Osteocyte (in vitro differentiated cells): ENCODE data around the gene QSER1. TPM values are rescaled to one million over a fixed set of nuclear protein-coding genes. Genes with fewer than 3 reads are reported as not detected.
"Not testable (repeated sequence)": the region's sequence is repeated elsewhere in the genome, so short reads cannot be mapped to it uniquely, and the experiment has no call there.

Source experiments
- DNase-seq: peaks from one replicate; pipeline ENCODE4 v3.0.0; 2021; ENCODE audit warnings: mixed read lengths; ENCODE audit not compliant: unreplicated experiment; ENCODE audit errors: extremely low spot score
- H3K27ac Mint-ChIP-seq: one replicate; pipeline ENCODE4 v1.8.0; 2021; ENCODE audit warnings: mild to moderate bottlenecking, mixed read lengths; ENCODE audit not compliant: unreplicated experiment
- H3K27me3 Mint-ChIP-seq: one replicate; pipeline ENCODE4 v1.8.0; 2021; ENCODE audit warnings: mixed read lengths; ENCODE audit not compliant: unreplicated experiment
- H3K36me3 Mint-ChIP-seq: one replicate; pipeline ENCODE4 v1.8.0; 2021; ENCODE audit warnings: mixed read lengths; ENCODE audit not compliant: unreplicated experiment
- H3K4me1 Mint-ChIP-seq: one replicate; pipeline ENCODE4 v1.8.0; 2021; ENCODE audit warnings: mixed read lengths; ENCODE audit not compliant: unreplicated experiment
- H3K4me3 Mint-ChIP-seq: one replicate; pipeline ENCODE4 v1.8.0; 2021; ENCODE audit warnings: mild to moderate bottlenecking, moderate library complexity, mixed read lengths; ENCODE audit not compliant: unreplicated experiment
- H3K9me3 Mint-ChIP-seq: one replicate; pipeline ENCODE4 v1.8.0; 2021; ENCODE audit warnings: mixed read lengths; ENCODE audit not compliant: unreplicated experiment
- CTCF ChIP-seq: fragments of 200-600 bp; sonication (generic); IDR thresholded peaks from 2 replicates; pipeline ENCODE4 v1.5.0; 2021; ENCODE audit warnings: antibody characterized with exemption, mild to moderate bottlenecking, moderate library complexity
- total RNA-seq: library from RNA; stranded (reverse); gene quantifications from 2 replicates; pipeline ENCODE4 v1.2.1, GENCODE V29; 2021

QSER1 gene
- total RNA-seq, 1 donor from 2014 or later: 32.4 TPM

GRCh38 chr11:32852207-32852606 lies 40.4 kb upstream of the QSER1 start:
- no peaks in the 10 kb centered on the region for H3K4me1 Mint-ChIP-seq
- H3K27me3 Mint-ChIP-seq: peaks cover 51% of the 10 kb centered on the region
- no peak overlapping the region for H3K4me3 Mint-ChIP-seq
- H3K9me3 Mint-ChIP-seq: no peaks in the 10 kb centered on the region
- H3K27ac Mint-ChIP-seq: no peak overlapping the region
- no peak for DNase-seq
- TF ChIP-seq CTCF: no peak
- no peaks in the 10 kb centered on the region for H3K36me3 Mint-ChIP-seq

DNA sequence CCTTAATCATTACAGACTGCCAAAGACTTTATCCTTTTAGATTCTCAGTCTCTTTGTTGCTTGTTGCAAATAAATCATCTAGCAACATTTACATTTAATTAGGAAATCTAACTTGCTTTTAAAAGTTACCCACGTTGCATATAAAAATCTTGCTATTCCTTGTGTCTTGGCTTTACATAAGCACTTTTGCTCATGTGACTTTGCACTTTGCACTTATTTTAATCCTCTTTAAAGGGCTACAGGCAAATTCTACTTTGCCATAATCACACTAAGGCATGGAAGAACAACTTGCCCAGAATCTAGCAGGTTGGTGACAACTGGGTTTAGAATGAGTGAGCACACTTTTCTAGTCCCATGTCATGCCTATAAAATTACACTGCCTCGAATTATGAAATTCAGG lies 37.0 kb upstream of the QSER1 start:
- H3K4me3 Mint-ChIP-seq: no peak overlapping the region
- H3K27ac Mint-ChIP-seq: no peak overlapping the region
- DNase-seq: no peak
- peaks cover 54% of the 10 kb centered on the region for H3K27me3 Mint-ChIP-seq
- no peaks in the 10 kb centered on the region for H3K4me1 Mint-ChIP-seq
- no peak for TF ChIP-seq CTCF
- no peaks in the 10 kb centered on the region for H3K36me3 Mint-ChIP-seq
- H3K9me3 Mint-ChIP-seq: no peaks in the 10 kb centered on the region

DNA sequence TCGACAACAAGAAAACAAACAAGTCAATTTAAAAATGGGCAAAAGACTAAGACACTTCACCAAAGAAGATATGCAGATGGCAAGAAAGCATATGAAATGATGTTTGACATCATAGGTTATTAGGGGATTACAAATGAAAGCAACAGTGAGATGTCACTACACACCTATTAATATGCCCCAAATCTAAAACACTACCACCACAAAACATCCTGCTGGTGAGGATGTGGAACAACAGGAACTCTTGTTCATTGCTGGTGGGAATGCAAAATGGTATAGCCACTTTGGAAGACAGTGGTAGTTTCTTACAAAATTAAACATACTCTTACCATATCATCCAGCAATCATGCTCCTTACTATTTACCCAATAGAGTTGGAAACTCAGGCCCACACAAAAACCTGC lies 33.9 kb upstream of the QSER1 start:
- peaks cover 56% of the 10 kb centered on the region for H3K27me3 Mint-ChIP-seq
- DNase-seq: no peak
- H3K4me3 Mint-ChIP-seq: no peak overlapping the region
- no peaks in the 10 kb centered on the region for H3K9me3 Mint-ChIP-seq
- no peaks in the 10 kb centered on the region for H3K36me3 Mint-ChIP-seq
- no peak for TF ChIP-seq CTCF
- H3K27ac Mint-ChIP-seq: no peak overlapping the region
- H3K4me1 Mint-ChIP-seq: no peaks in the 10 kb centered on the region

- H3K4me1 Mint-ChIP-seq: no peaks in the 10 kb centered on the region
- no peak overlapping the region for H3K27ac Mint-ChIP-seq
- no peaks in the 10 kb centered on the region for H3K9me3 Mint-ChIP-seq
- peaks cover 44% of the 10 kb centered on the region for H3K27me3 Mint-ChIP-seq
- H3K4me3 Mint-ChIP-seq: no peak overlapping the region
- H3K36me3 Mint-ChIP-seq: no peaks in the 10 kb centered on the region
- no peak for TF ChIP-seq CTCF
- no peak for DNase-seq
Observed at GRCh38 chr11:32861850-32862577, 30.6 kb upstream of the QSER1 start.

DNA sequence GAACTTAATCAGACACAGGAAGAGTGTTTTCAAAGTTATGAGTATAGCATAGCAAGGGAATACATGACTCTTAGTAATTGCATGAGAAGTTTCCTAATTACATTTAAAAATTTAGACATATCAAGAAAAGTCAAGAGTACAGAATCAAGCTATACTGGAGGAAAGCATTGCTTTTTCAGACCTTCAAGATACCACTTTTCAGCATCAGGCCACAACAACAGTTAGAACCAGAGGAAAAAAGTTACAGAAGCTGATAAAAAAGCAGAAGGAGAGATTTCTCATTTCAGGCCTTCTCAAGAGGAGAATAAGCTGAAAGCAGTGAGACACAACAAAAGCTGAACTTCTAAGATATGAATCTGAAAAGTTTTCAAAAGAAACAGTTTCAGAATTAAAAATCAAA lies 28.1 kb upstream of the QSER1 start:
- H3K9me3 Mint-ChIP-seq: no peaks in the 10 kb centered on the region
- peaks cover 31% of the 10 kb centered on the region for H3K27me3 Mint-ChIP-seq
- no peak overlapping the region for H3K4me3 Mint-ChIP-seq
- DNase-seq: no peak
- H3K27ac Mint-ChIP-seq: no peak overlapping the region
- no peaks in the 10 kb centered on the region for H3K4me1 Mint-ChIP-seq
- TF ChIP-seq CTCF: no peak
- no peaks in the 10 kb centered on the region for H3K36me3 Mint-ChIP-seq

DNA sequence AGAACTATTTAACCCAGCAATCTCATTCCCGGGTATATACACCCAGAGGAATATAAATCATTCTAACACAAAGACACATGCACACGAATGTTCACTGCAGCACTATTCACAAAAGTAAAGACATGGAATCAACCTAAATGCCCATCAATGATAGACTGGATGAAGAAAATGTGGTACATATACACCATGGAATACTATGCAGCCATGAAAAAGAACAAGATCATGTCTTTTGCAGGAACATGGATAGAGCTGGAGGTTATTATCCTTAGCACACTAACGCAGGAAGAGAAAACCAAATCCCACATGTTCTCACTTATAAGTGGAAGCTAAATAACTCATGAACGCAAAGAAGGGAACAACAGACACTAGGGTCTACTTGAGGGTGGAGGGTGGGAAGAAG lies 23.9 kb upstream of the QSER1 start:
- not testable (repeated sequence) for H3K36me3 Mint-ChIP-seq, DNase-seq, H3K4me3 Mint-ChIP-seq, H3K4me1 Mint-ChIP-seq, H3K27ac Mint-ChIP-seq, H3K9me3 Mint-ChIP-seq
- peaks cover 32% of the 10 kb centered on the region for H3K27me3 Mint-ChIP-seq
